K562 (cell line): Measurements from ENCODE around the gene TAS2R14. TPM values are rescaled to one million over a fixed set of nuclear protein-coding genes. Genes with fewer than 3 reads are reported as not detected.

ENCODE experiments used
- ATAC-seq: fragments of 200-7000 bp; cut with Tn5 transposase; 3 replicates; pipeline ENCODE4 v1.9.1; 2020; ENCODE audit warnings: moderate library complexity
- BruUV-seq: library from RNA; stranded (reverse); fragments of 400-500 nt; replicated peaks from 2 replicates; lab custom pipeline; 2021; lab: Mats Ljungman, UMichigan
- CTCF ChIA-PET: fragments of 300-600 bp; formaldehyde crosslinking; extraction: SDS; loops from one replicate; lab custom pipeline; 2021; ENCODE audit warnings: low intra/inter-chr PET ratio; lab: Yijun Ruan, JAX
- POLR2A ChIA-PET: fragments of 300-600, 350-650 bp; sonication (Branson Sonifier 250); formaldehyde crosslinking; extraction: SDS; loops from one replicate; lab custom pipeline; 2021; ENCODE audit warnings: antibody characterized with exemption, inconsistent platforms; lab: Yijun Ruan, JAX
- DNase-seq, 4 experiments: peaks; one replicate each; pipeline versions ENCODE4 v3.0.0 to v3.0.0-alpha.2; 2011 to 2018; ENCODE audit warnings: low spot score in 3 of 4, mixed read lengths in 3 of 4; ENCODE audit errors: extremely low read depth in 1 of 4
- FAIRE-seq: peaks from 2 replicates; lab custom pipeline; 2011; peaks lifted over from hg19 to GRCh38; lab: Jason Lieb, UNC
- H2AFZ ChIP-seq: 2 replicates; pipeline ENCODE4 v1.6.0; 2011; ENCODE audit warnings: low read depth, low read length, control low read depth, inconsistent platforms
- H3K27ac ChIP-seq: fragments of 200-600 bp; 3 replicates; pipeline ENCODE4 v1.8.0; 2011; ENCODE audit warnings: low read depth, mild to moderate bottlenecking, control low read depth, inconsistent platforms, low read length, moderate library complexity, mixed read lengths; ENCODE audit errors: extremely low read depth
- H3K27me3 ChIP-seq, 2 experiments: fragments of 300-600 bp in 1 of 2; 2 replicates in 1 of 2; 3 replicates in 1 of 2; pipeline versions ENCODE4 v1.6.0 to v1.8.0; 2011; ENCODE audit warnings: inconsistent platforms in 2 of 2, low read length in 2 of 2, mild to moderate bottlenecking in 1 of 2, mixed read lengths in 1 of 2, moderate library complexity in 1 of 2; ENCODE audit not compliant: control insufficient read depth in 2 of 2, insufficient read depth in 2 of 2
- H3K36me3 ChIP-seq: fragments of 300-600 bp; 3 replicates; pipeline ENCODE4 v1.8.0; 2011; ENCODE audit warnings: mild to moderate bottlenecking, low read length, inconsistent platforms; ENCODE audit not compliant: control insufficient read depth, insufficient read depth
- H3K4me1 ChIP-seq, 2 experiments: fragments of 200-600 bp in 1 of 2; replicated peaks in 1 of 2; 2 replicates in 1 of 2; 3 replicates in 1 of 2; pipeline versions ENCODE4 v1.5.1 to v1.8.0; 2011; ENCODE audit warnings: inconsistent platforms in 2 of 2, low read length in 2 of 2, mild to moderate bottlenecking in 1 of 2, mixed read lengths in 1 of 2, moderate library complexity in 1 of 2; ENCODE audit not compliant: control insufficient read depth in 2 of 2, insufficient read depth in 2 of 2
- H3K4me2 ChIP-seq: 2 replicates; pipeline ENCODE4 v1.6.1; 2011; ENCODE audit warnings: low read length, control low read depth, inconsistent platforms, mixed read lengths; ENCODE audit not compliant: insufficient read depth
- H3K4me3 ChIP-seq: fragments of 200-600 bp; sonication (generic), shearing (Covaris generic); 2 replicates; pipeline ENCODE4 v1.5.1; 2016; ENCODE audit warnings: control low read depth, inconsistent platforms
- H3K79me2 ChIP-seq: fragments of 200-600 bp; 3 replicates; pipeline ENCODE4 v1.8.0; 2011; ENCODE audit warnings: low read length, inconsistent platforms; ENCODE audit not compliant: control insufficient read depth, insufficient read depth
- H3K9ac ChIP-seq, 2 experiments: 2 replicates each; pipeline versions ENCODE4 v1.6.0 to v1.6.1; 2011; ENCODE audit warnings: low read depth in 2 of 2, low read length in 2 of 2, control low read depth in 1 of 2, inconsistent platforms in 1 of 2, mild to moderate bottlenecking in 1 of 2, mixed read lengths in 1 of 2; ENCODE audit not compliant: insufficient read depth in 1 of 2
- H3K9me1 ChIP-seq: one replicate; pipeline ENCODE4 v1.6.0; 2011; ENCODE audit warnings: inconsistent platforms, mild to moderate bottlenecking, low read length, moderate library complexity; ENCODE audit not compliant: control insufficient read depth, insufficient read depth
- H3K9me3 ChIP-seq: replicated peaks from 2 replicates; pipeline ENCODE4 v1.5.1; 2011; ENCODE audit warnings: low read depth, low read length, inconsistent platforms; ENCODE audit not compliant: control insufficient read depth, insufficient read depth
- H4K20me1 ChIP-seq: replicated peaks from 2 replicates; pipeline ENCODE4 v1.6.1; 2011; ENCODE audit warnings: low read length, inconsistent platforms, mixed read lengths; ENCODE audit not compliant: control insufficient read depth, insufficient read depth
- GABPB1 ChIP-seq: sonication (generic); formaldehyde crosslinking; IDR thresholded peaks from 2 replicates; pipeline ENCODE4 v1.8.0; 2022; ENCODE audit warnings: mild to moderate bottlenecking, missing genetic modification reagents
- LCOR ChIP-seq: sonication (generic); formaldehyde crosslinking; IDR thresholded peaks from 2 replicates; pipeline ENCODE4 v1.8.0; 2022; ENCODE audit warnings: mild to moderate bottlenecking, missing genetic modification reagents
- MEF2A ChIP-seq: IDR thresholded peaks from 2 replicates; pipeline ENCODE4 v1.6.1; 2011; ENCODE audit warnings: low read depth, mild to moderate bottlenecking, low read length, moderate library complexity; ENCODE audit not compliant: control insufficient read depth
- PTBP1 ChIP-seq: fragments of 200-400 bp; formaldehyde crosslinking; IDR thresholded peaks from 2 replicates; pipeline ENCODE4 v1.6.1; 2017; ENCODE audit warnings: low read depth, low read length
- RBM22 ChIP-seq: fragments of 200-400 bp; formaldehyde crosslinking; IDR thresholded peaks from 2 replicates; pipeline ENCODE4 v1.6.1; 2018; ENCODE audit warnings: low read length, low read depth; ENCODE audit not compliant: poor library complexity, severe bottlenecking
- ZC3H8 ChIP-seq: fragments of 450-650 bp; IDR thresholded peaks from 2 replicates; pipeline ENCODE4 v1.6.1; 2017
- WGBS: fragments of 100-300 bp; shearing (Covaris generic); methylation state at CpG from one replicate; pipeline ENCODE4 v1.1.6; 2016; ENCODE audit warnings: low coverage, mixed read lengths; ENCODE audit not compliant: insufficient coverage; ENCODE audit errors: missing lambda C conversion rate; 5-methylcytosine and 5-hydroxymethylcytosine counted together
- in situ Hi-C: fragments of 300-500 bp; cut with MboI; formaldehyde crosslinking; loops from 4 replicates; pipeline ENCODE4 v1.15.0; 2018; ENCODE audit warnings: inconsistent platforms, mixed read lengths
- intact Hi-C: fragments of 100-400 bp; cut with micrococcal nuclease; formaldehyde crosslinking; loops from 2 replicates; pipeline ENCODE4 v1.14.2; 2022
- polyA plus RNA-seq, 8 experiments: library from polyadenylated mRNA; depleted of rRNA in 4 of 8; stranded (reverse) in 5 of 8; unstranded in 3 of 8; fragments of >200 nt; fragmentation: Nextera tagmentation in 2 of 8; fragmentation: Illumina TruSeq in 1 of 8; extraction: Ambion mirVana in 2 of 8; extraction: Trizol in 1 of 8; gene quantifications; 2 replicates each; pipeline versions ENCODE4 v1.2.1 to v1.2.3, GENCODE V29; 2011 to 2014; ENCODE audit warnings: inconsistent platforms in 1 of 8, missing spikeins in 1 of 8
- total RNA-seq, 7 experiments: library from RNA; depleted of rRNA in 6 of 7; stranded (reverse); fragments of >200 nt in 6 of 7; fragmentation: Illumina TruSeq in 2 of 7; extraction: Trizol in 2 of 7; gene quantifications; 2 replicates each; pipeline versions ENCODE4 v1.2.1 to v1.2.3, GENCODE V29; 2011 to 2021; ENCODE audit warnings: low replicate concordance in 1 of 7
- TF ChIP-seq, protein P1 (sequence below): sonication (generic); formaldehyde crosslinking; IDR thresholded peaks from 2 replicates; pipeline ENCODE4 v1.8.0; 2022; ENCODE audit warnings: mild to moderate bottlenecking, low read depth, missing genetic modification reagents

The TAS2R14 gene
- total and polyA plus RNA-seq, 9 of the 15 experiments (the other 6 are each of a cell fraction or from before 2014, with no cell fraction given), result 1.2 to 4.2 (median 2.4) TPM

GRCh38 chr12:10910380-10910779, 28.7 kb downstream of the TAS2R14 start:
- H4K20me1 ChIP-seq, result no peaks in the 10 kb centered on the region
- intact Hi-C loops (no loop called here), in situ Hi-C loops (no loop called here)
- no peak overlapping the region for H3K4me2 ChIP-seq
- H3K27ac ChIP-seq, result no peak overlapping the region
- no peaks in the 10 kb centered on the region for H3K27me3 ChIP-seq
- BruUV-seq, result no TSS peak
- no peak overlapping the region for H2AFZ ChIP-seq
- FAIRE-seq (no peak), ATAC-seq (peak; percentile 69), DNase-seq (peak in 2 of 4 experiments; percentile 7 to 52)
- WGBS, result 52% methylated on average over 8 of the region's 8 CpGs
- H3K9ac ChIP-seq, result no peak overlapping the region
- H3K79me2 ChIP-seq, result no peaks in the 10 kb centered on the region
- H3K4me1 ChIP-seq, result peaks cover 0 to 3% of the 10 kb centered on the region in 2 experiments; a peak in 2 of 5 replicates
- POLR2A ChIA-PET, result no interaction called here
- TF ChIP-seq ZC3H8, result no peak
- TF ChIP-seq, protein P1, sequence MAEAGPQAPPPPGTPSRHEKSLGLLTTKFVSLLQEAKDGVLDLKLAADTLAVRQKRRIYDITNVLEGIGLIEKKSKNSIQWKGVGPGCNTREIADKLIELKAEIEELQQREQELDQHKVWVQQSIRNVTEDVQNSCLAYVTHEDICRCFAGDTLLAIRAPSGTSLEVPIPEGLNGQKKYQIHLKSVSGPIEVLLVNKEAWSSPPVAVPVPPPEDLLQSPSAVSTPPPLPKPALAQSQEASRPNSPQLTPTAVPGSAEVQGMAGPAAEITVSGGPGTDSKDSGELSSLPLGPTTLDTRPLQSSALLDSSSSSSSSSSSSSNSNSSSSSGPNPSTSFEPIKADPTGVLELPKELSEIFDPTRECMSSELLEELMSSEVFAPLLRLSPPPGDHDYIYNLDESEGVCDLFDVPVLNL (CRISPR knock-in tag), result no peak
- no peak for TF ChIP-seq GABPB1 (CRISPR knock-in tag)
- TF ChIP-seq RBM22, result no peak
- TF ChIP-seq MEF2A, result peak; percentile 88
- no peak for TF ChIP-seq LCOR (CRISPR knock-in tag)
- TF ChIP-seq PTBP1, result no peak
- no peaks in the 10 kb centered on the region for H3K9me3 ChIP-seq
- CTCF ChIA-PET, result no interaction called here
- no peaks in the 10 kb centered on the region for H3K36me3 ChIP-seq
- no peak overlapping the region for H3K4me3 ChIP-seq
- H3K9me1 ChIP-seq, result no peaks in the 10 kb centered on the region
